Metanephros (tissue), 2 donors: ENCODE results near the gene ABCC10. TPM values are rescaled to one million over a fixed set of nuclear protein-coding genes. Genes with fewer than 3 reads are reported as not detected.

ENCODE experiments used
- small RNA-seq: library from RNA; depleted of rRNA; stranded (forward); fragments of <200 nt; gene quantifications from one replicate; pipeline ENCODE3, GENCODE V24; 2014; ENCODE audit warnings: low replicate concordance
- total RNA-seq: library from RNA; depleted of rRNA; stranded (reverse); fragments of >200 nt; gene quantifications from one replicate; pipeline ENCODE4 v1.2.3, GENCODE V29; 2014

The ABCC10 gene, protein sequence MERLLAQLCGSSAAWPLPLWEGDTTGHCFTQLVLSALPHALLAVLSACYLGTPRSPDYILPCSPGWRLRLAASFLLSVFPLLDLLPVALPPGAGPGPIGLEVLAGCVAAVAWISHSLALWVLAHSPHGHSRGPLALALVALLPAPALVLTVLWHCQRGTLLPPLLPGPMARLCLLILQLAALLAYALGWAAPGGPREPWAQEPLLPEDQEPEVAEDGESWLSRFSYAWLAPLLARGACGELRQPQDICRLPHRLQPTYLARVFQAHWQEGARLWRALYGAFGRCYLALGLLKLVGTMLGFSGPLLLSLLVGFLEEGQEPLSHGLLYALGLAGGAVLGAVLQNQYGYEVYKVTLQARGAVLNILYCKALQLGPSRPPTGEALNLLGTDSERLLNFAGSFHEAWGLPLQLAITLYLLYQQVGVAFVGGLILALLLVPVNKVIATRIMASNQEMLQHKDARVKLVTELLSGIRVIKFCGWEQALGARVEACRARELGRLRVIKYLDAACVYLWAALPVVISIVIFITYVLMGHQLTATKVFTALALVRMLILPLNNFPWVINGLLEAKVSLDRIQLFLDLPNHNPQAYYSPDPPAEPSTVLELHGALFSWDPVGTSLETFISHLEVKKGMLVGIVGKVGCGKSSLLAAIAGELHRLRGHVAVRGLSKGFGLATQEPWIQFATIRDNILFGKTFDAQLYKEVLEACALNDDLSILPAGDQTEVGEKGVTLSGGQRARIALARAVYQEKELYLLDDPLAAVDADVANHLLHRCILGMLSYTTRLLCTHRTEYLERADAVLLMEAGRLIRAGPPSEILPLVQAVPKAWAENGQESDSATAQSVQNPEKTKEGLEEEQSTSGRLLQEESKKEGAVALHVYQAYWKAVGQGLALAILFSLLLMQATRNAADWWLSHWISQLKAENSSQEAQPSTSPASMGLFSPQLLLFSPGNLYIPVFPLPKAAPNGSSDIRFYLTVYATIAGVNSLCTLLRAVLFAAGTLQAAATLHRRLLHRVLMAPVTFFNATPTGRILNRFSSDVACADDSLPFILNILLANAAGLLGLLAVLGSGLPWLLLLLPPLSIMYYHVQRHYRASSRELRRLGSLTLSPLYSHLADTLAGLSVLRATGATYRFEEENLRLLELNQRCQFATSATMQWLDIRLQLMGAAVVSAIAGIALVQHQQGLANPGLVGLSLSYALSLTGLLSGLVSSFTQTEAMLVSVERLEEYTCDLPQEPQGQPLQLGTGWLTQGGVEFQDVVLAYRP (N-terminal part only)
- total RNA-seq: 18.5 TPM

GRCh38 chr6:43427406-43428111 is at the start of gene ABCC10:
ABCC10 (plus strand) TSS chr6:43427541; CDS start chr6:43427979, 438 bp downstream.

GRCh38 chr6:43455531-43456428 is 28.4 kb downstream of the ABCC10 start, which contains the start of gene DLK2:
DLK2 (minus strand) TSS chr6:43455548; CDS start chr6:43454825, 723 bp downstream.

GRCh38 chr6:43477235-43478007 is 50.1 kb downstream of the ABCC10 start, which contains the start of gene TJAP1:
TJAP1 (plus strand) TSS chr6:43477570; CDS start chr6:43499002, 21,432 bp downstream.

Small RNAs within 50 kb of the gene (small RNA-seq; reads per million reads assigned to genes)
- not detected for gene MIR6780B
- not detected for gene RNU6-1113P

Other genes starting within 250 kb of the ABCC10 start
- 46.2 TPM for gene CUL9, start 245.3 kb upstream of the ABCC10 start, total RNA-seq
- 64.1 TPM for gene DNPH1, start 198.1 kb upstream of the ABCC10 start, total RNA-seq
- 0.29 TPM for gene TTBK1, start 184.1 kb upstream of the ABCC10 start, total RNA-seq
- 0.18 TPM for gene SLC22A7, start 129.3 kb upstream of the ABCC10 start, total RNA-seq
- 2.6 TPM for gene CRIP3, start 118.7 kb upstream of the ABCC10 start, total RNA-seq
- gene ZNF318, start 57.9 kb upstream of the ABCC10 start, total RNA-seq: 15.3 TPM
- 1.3 TPM for gene DLK2, start 28.0 kb downstream of the ABCC10 start, total RNA-seq
- gene TJAP1, start 50.0 kb downstream of the ABCC10 start, total RNA-seq: 25.9 TPM
- gene LRRC73, start 82.8 kb downstream of the ABCC10 start, total RNA-seq: 1.6 TPM
- 83.7 TPM for gene YIPF3, start 89.4 kb downstream of the ABCC10 start, total RNA-seq
- gene POLR1C, start 89.5 kb downstream of the ABCC10 start, total RNA-seq: 28.6 TPM
- 27.6 TPM for gene XPO5, start 148.5 kb downstream of the ABCC10 start, total RNA-seq
- gene POLH, start 148.6 kb downstream of the ABCC10 start, total RNA-seq: 16.2 TPM
- 37.1 TPM for gene GTPBP2, start 201.7 kb downstream of the ABCC10 start, total RNA-seq
- 20.3 TPM for gene MAD2L1BP, start 208.3 kb downstream of the ABCC10 start, total RNA-seq
- gene RSPH9, start 217.5 kb downstream of the ABCC10 start, total RNA-seq: 1.2 TPM